ENCODE results near the gene EMP2. TPM values are rescaled to one million over a fixed set of nuclear protein-coding genes. Genes with fewer than 3 reads are reported as not detected.

Gene EMP2
- 22.4 TPM for total RNA-seq

GRCh38 chr16:10579965-10580882 lies at the start of gene EMP2:
TSS of gene EMP2 (minus strand) at chr16:10580598. CDS start at chr16:10547617, 32,981 bp downstream.

Small RNA genes within 50 kb of the gene (small RNA-seq; reads per million reads assigned to genes)
- gene RNU6-633P (ENCODE audit: low replicate concordance), result not detected

Other genes with a start within 250 kb of the EMP2 start
- 15.8 TPM for gene ATF7IP2, start 194.5 kb downstream of the EMP2 start, total RNA-seq
- gene TEKT5, start 114.3 kb upstream of the EMP2 start, total RNA-seq, result 0.64 TPM
- 21.0 TPM for gene NUBP1, start 163.2 kb upstream of the EMP2 start, total RNA-seq
- 6.2 TPM for gene TVP23A, start 238.2 kb upstream of the EMP2 start, total RNA-seq

Data from metanephros (tissue), 2 donors.